Transverse colon (tissue), 4 donors: ENCODE data around the gene PELI3. TPM values are rescaled to one million over a fixed set of nuclear protein-coding genes. Genes with fewer than 3 reads are reported as not detected.
"Not testable (repeated sequence)": the region's sequence is repeated elsewhere in the genome, so short reads cannot be mapped to it uniquely, and the experiment has no call there.

ENCODE experiments used
- DNase-seq: peaks from one replicate; pipeline ENCODE4 v3.0.0-alpha.2; 2019
- H3K27ac ChIP-seq, 4 donors: fragments of 200-600 bp; sonication (generic); 2 replicates each; pipeline ENCODE4 v1.5.1; 2016 to 2018; ENCODE audit warnings: inconsistent platforms in 4 of 4
- H3K27me3 ChIP-seq: fragments of 200-600 bp; sonication (generic); 2 replicates; pipeline ENCODE4 v1.5.1; 2017; ENCODE audit warnings: inconsistent platforms
- H3K36me3 ChIP-seq, 4 donors: fragments of 200-600 bp; sonication (generic); 2 replicates each; pipeline ENCODE4 v1.5.1; 2017 to 2019; ENCODE audit warnings: inconsistent platforms in 4 of 4
- H3K4me1 ChIP-seq, 4 donors: fragments of 200-600 bp; sonication (generic); 2 replicates each; pipeline ENCODE4 v1.5.1; 2017 to 2020; ENCODE audit warnings: inconsistent platforms in 4 of 4
- H3K4me3 ChIP-seq, 4 donors: fragments of 200-600 bp; sonication (generic); 1 replicate in 1 of 4; 2 replicates in 3 of 4; pipeline versions ENCODE4 v1.5.1 to v1.6.1; 2017 to 2019; ENCODE audit warnings: inconsistent platforms in 4 of 4
- H3K9me3 ChIP-seq, 2 donors: fragments of 200-600 bp; sonication (generic); 2 replicates each; pipeline ENCODE4 v1.5.1; 2017 to 2019; ENCODE audit warnings: inconsistent platforms in 2 of 2
- EP300 ChIP-seq: sonication (generic); formaldehyde crosslinking; IDR thresholded peaks from one replicate; pipeline ENCODE4 v1.6.1; 2017; ENCODE audit warnings: antibody characterized with exemption, low read depth
- POLR2A ChIP-seq: fragments of 450-650 bp; IDR thresholded peaks from one replicate; pipeline ENCODE4 v1.6.1; 2016; ENCODE audit warnings: antibody characterized with exemption, mild to moderate bottlenecking, moderate library complexity
- POLR2AphosphoS5 ChIP-seq, 3 donors: sonication (generic); formaldehyde crosslinking; IDR thresholded peaks; one replicate each; pipeline ENCODE4 v1.6.1; 2016; ENCODE audit warnings: antibody characterized with exemption in 3 of 3
- WGBS, 2 donors: methylation state at CpG; one replicate each; pipeline ENCODE4 v1.1.5; 2018; ENCODE audit warnings: low coverage in 1 of 2; 5-methylcytosine and 5-hydroxymethylcytosine counted together
- in situ Hi-C, 4 donors: fragments of 200-750 bp; cut with MboI; loops; one replicate each; pipeline versions ENCODE4 v1.15.0 to v1.15.1; 2017; ENCODE audit warnings: low sequenced_read_pairs in 3 of 4, low pct_ligation_motif_present in 1 of 4, low pct_unique_long_range_greater_than_20kb in 1 of 4
- intact Hi-C: fragments of 100-400 bp; cut with DNase I; formaldehyde crosslinking; loops from one replicate; pipeline ENCODE4 v1.15.1; 2023; ENCODE audit warnings: low total_unique reads
- total RNA-seq, 4 donors: library from RNA; depleted of rRNA; stranded (reverse); fragments of >200 nt; gene quantifications; one replicate each; pipeline ENCODE4 v1.1.0, GENCODE V29; 2016
- TF ChIP-seq, protein P1 (sequence below), 5 experiments: fragments of 200-600 bp in 3 of 5; fragments of 450-650 bp in 2 of 5; sonication (generic) in 3 of 5; IDR thresholded peaks; 1 replicate in 2 of 5; 2 replicates in 3 of 5; pipeline ENCODE4 v1.5.1; 2016 to 2017; ENCODE audit warnings: antibody characterized with exemption in 5 of 5, inconsistent platforms in 3 of 5, mild to moderate bottlenecking in 2 of 5, moderate library complexity in 1 of 5

The PELI3 gene
- total RNA-seq, 4 donors from 2014 or later: 1.2 to 14.2 (median 7.8) TPM

DNA sequence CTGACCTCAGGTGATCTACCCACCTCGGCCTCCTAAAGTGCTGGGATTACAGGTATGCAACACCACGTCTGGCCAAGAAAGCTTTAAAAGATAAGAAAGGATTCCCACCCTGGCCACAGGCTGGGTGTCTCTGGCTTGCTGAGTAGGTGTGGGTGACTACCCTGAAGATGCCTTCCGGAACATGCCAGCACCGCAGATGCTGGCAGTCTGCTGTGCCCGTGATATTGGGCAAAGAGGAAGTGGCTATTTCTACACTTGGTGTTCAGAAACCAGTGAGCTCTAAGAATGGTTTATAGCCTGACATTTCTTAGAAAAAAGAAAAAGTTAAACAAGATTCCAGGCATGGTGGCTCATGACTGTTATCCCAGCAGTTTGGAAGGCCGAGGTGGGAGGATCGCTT lies 34.1 kb upstream of the PELI3 start:
- H3K4me1 ChIP-seq: peaks cover 0 to 3% (median 2%) of the 10 kb centered on the region in 4 donors
- peaks cover 0 to 12% (median 4%) of the 10 kb centered on the region in 4 donors for H3K36me3 ChIP-seq
- in situ Hi-C loops (no loop called here), intact Hi-C loops (loop anchor here (5.0 kb wide), 1 partner anchor 220 kb away; no protein-coding TSS in a partner anchor)
- H3K9me3 ChIP-seq: no peaks in the 10 kb centered on the region
- no peaks in the 10 kb centered on the region for H3K27me3 ChIP-seq
- 91 to 100% methylated on average over 1 to 7 of the region's 7 CpGs for WGBS, 2 donors
- H3K27ac ChIP-seq: no peak overlapping the region
- no peak for DNase-seq
- no peak overlapping the region for H3K4me3 ChIP-seq
- TF ChIP-seq POLR2A (no peak), EP300 (no peak), POLR2AphosphoS5 (IDR thresholded peaks at IDR 0.05) (no peak)
- TF ChIP-seq, protein P1, sequence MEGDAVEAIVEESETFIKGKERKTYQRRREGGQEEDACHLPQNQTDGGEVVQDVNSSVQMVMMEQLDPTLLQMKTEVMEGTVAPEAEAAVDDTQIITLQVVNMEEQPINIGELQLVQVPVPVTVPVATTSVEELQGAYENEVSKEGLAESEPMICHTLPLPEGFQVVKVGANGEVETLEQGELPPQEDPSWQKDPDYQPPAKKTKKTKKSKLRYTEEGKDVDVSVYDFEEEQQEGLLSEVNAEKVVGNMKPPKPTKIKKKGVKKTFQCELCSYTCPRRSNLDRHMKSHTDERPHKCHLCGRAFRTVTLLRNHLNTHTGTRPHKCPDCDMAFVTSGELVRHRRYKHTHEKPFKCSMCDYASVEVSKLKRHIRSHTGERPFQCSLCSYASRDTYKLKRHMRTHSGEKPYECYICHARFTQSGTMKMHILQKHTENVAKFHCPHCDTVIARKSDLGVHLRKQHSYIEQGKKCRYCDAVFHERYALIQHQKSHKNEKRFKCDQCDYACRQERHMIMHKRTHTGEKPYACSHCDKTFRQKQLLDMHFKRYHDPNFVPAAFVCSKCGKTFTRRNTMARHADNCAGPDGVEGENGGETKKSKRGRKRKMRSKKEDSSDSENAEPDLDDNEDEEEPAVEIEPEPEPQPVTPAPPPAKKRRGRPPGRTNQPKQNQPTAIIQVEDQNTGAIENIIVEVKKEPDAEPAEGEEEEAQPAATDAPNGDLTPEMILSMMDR (IDR thresholded peaks at IDR 0.05): no peak

DNA sequence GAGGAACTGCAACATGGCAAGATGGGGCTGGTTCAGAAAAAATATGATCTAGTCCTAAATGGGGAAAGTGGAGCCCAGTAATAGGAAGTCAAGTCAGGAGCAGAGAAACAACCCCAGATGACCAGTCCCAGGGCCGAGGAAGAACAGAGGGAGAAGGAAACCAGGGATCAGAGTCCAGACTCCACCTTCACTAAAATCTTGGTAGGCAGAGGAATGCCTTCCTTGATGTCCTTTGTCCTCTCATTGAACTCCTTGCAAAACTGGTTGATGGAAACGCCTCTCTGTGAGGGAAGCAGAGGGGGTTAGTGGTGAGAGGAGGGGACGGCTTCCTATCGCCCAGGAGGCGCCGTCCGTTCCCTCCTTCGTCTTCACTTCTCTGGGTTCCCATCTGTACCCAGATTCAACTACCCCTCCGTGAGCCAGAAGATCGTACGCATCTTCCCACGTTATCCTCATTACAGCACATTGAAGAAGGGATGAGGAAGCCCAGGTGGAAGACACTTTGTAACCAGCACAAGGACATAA lies 28.7 kb upstream of the PELI3 start:
- intact Hi-C loops: no loop called here

DNA sequence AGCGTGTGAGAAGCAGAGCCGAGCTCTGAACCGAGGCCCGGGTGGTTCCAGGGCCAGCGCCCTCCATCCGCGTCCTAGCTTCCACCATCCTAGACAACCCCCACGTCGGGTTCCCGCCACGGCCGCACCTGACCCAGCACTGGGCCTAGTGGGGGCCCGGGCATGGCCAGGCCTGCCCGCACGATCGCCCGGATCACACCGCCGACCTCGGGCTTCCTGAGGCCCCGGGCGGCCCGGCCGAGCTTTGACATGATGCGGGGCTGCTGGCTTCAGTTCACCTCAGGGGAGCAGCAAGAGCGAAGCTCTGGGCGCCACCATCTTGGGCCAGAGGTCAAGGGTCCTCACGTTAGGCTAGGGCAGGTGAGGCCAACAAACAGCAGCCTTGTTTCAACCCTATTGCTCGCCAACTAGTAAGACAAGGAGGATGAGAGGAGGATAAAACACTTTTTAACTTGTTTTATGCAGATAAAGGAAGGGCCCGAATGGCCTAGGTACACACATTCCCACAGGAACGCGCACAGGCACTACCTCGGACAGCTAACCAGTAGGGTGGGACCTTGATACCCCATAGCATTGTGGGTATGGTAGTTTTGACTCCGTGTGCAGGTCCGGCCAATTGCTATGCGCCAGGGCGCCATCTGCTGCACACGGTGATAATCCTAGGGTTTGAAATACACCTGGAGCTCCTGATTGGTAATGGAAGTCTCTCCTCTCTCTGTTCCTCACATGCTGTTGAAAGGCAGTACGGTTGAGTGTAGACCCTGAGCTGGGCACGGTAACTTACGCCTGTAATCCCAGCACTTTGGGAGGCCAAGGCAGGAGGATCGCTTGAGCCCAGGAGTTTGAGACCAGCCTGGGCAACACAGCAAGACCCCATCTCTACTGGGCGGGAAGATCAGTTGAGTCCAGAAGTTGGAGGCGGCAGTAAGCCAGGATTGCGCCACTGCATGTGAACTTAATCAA lies 27.9 kb upstream of the PELI3 start, which contains the start of gene MRPL11:
TSS of gene MRPL11 (minus strand) at position 345 of the 963 bp plus-strand sequence. CDS start at position 251, 94 bp downstream.
- H3K27ac ChIP-seq: peak within 1 kb of the TSS; percentile 82 to 92 (median 84)
- peaks cover 0 to 4% of the 10 kb centered on the region in 2 donors for H3K9me3 ChIP-seq
- intact Hi-C loops: no loop called here
- H3K4me3 ChIP-seq: peak within 1 kb of the TSS; percentile 66 to 95 (median 84)
- in situ Hi-C loops: no loop called here
- no peaks in the 10 kb centered on the region for H3K27me3 ChIP-seq
- peaks cover 0 to 12% (median 4%) of the 10 kb centered on the region in 4 donors for H3K36me3 ChIP-seq
- H3K4me1 ChIP-seq: peaks cover 6 to 10% (median 9%) of the 10 kb centered on the region in 4 donors
- peak in 2 of 3 donors; percentile 17 to 44 for TF ChIP-seq POLR2AphosphoS5 (IDR thresholded peaks at IDR 0.05)
- TF ChIP-seq, protein P1 (IDR thresholded peaks at IDR 0.05): peak in 4 of 5 experiments; percentile 40 to 54 (median 48)
- no peak for TF ChIP-seq POLR2A
- TF ChIP-seq EP300: no peak
- peak; percentile 93 for DNase-seq
- 0 to 10% methylated on average over 3 to 40 of the region's 45 CpGs for WGBS, 2 donors

More for the DNA sequence above, 28.7 kb upstream of the PELI3 start:
- Histone ChIP-seq H3K4me1 (peaks cover 6 to 10% (median 9%) of the 10 kb centered on the region in 4 donors), H3K9me3 (no peaks in the 10 kb centered on the region), H3K27me3 (no peaks in the 10 kb centered on the region), H3K4me3 (peak overlapping the region; percentile 66 to 95 (median 84)), H3K36me3 (peaks cover 0 to 12% (median 4%) of the 10 kb centered on the region in 4 donors), H3K27ac (peak overlapping the region; percentile 82 to 92 (median 84))
- in situ Hi-C loops: no loop called here
- 6 to 13% methylated on average over 1 to 12 of the region's 12 CpGs for WGBS, 2 donors
- DNase-seq: no peak
- no peak for TF ChIP-seq POLR2AphosphoS5 (IDR thresholded peaks at IDR 0.05)
- TF ChIP-seq, protein P1 (IDR thresholded peaks at IDR 0.05): no peak
- TF ChIP-seq POLR2A: no peak
- TF ChIP-seq EP300: no peak

DNA sequence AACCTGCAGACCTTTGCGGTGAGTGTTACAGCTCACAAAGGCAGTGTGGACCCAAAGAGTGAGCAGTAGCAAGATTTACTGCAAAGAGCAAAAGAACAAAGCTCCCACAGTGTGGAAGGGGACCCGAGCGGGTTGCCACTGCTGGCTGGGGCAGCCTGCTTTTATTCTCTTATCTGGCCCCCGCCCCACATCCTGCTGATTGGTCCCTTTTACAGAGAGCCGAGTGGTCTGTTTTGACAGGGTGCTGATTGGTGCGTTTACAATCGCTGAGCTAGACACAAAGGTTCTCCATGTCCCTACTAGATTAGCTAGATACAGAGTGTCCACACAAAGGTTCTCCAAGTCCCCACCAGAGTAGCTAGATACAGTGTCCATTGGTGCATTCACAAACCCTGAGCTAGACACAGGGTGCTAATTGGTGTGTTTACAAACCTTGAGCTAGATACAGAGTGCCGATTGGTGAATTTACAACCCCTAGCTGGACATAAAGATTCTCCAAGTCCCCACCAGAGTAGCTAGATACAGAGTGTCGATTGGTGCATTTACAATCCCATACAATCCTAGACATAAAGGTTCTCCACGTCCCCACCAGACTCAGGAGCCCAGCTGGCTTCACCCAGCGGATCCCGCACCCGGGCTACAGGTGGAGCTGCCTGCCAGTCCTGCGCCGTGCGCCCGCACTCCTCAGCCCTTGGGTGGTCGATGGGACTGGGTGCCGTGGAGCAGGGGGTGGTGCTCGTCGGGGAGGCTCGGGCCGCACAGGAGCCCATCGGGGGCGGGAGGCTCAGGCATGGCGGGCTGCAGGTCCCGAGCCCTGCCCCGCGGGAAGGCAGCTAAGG lies 26.4 kb upstream of the PELI3 start:
- H3K36me3 ChIP-seq, H3K4me3 ChIP-seq, H3K27ac ChIP-seq, intact Hi-C loops, H3K27me3 ChIP-seq, H3K9me3 ChIP-seq, DNase-seq, in situ Hi-C loops, H3K4me1 ChIP-seq: not testable (repeated sequence)
- 85% methylated on average over 22 of the region's 29 CpGs; no CpG with 5 or more reads in 1 of the 2 donors for WGBS, 2 donors

DNA sequence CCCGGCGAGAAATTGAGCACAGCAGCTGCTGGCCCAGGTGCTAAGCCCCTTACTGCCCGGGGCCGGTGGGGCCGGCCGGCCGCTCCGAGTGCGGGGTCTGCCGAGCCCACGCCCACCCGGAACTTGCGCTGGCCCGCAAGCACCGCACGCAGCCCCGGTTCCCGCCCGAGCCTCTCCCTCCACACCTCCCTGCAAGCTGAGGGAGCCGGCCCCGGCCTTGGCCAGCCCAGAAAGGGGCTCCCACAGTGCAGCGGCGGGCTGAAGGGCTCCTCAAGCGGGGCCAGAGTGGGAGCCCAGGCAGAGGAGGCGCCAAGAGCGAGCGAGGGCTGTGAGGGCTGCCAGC lies 25.8 kb upstream of the PELI3 start:
- H3K36me3 ChIP-seq, H3K4me3 ChIP-seq, intact Hi-C loops, H3K9me3 ChIP-seq, in situ Hi-C loops, H3K27me3 ChIP-seq, DNase-seq, H3K4me1 ChIP-seq, H3K27ac ChIP-seq: not testable (repeated sequence)
- 84% methylated on average over 4 of the region's 27 CpGs; no CpG with 5 or more reads in 1 of the 2 donors for WGBS, 2 donors
